Esophagus muscularis mucosa (tissue), 4 donors: ENCODE measurements around the gene EGFL8.

Experiments used
- EP300 ChIP-seq: sonication (generic); formaldehyde crosslinking; IDR thresholded peaks from one replicate; pipeline ENCODE4 v1.6.1; 2017; ENCODE audit warnings: antibody characterized with exemption
- POLR2A ChIP-seq: fragments of 450-650 bp; IDR thresholded peaks from one replicate; pipeline ENCODE4 v1.6.1; 2017; ENCODE audit warnings: antibody characterized with exemption, moderate library complexity, mild to moderate bottlenecking, low read depth
- POLR2AphosphoS5 ChIP-seq, 2 donors: sonication (generic); formaldehyde crosslinking; IDR thresholded peaks; one replicate each; pipeline ENCODE4 v1.6.1; 2017; ENCODE audit warnings: antibody characterized with exemption in 2 of 2
- TF ChIP-seq, protein P1 (sequence below), 3 experiments: fragments of 200-600 bp in 2 of 3; fragments of 450-650 bp in 1 of 3; sonication (generic) in 2 of 3; IDR thresholded peaks; one replicate each; pipeline ENCODE4 v1.5.1; 2017 to 2019; ENCODE audit warnings: antibody characterized with exemption in 3 of 3, mild to moderate bottlenecking in 2 of 3, moderate library complexity in 1 of 3

DNA sequence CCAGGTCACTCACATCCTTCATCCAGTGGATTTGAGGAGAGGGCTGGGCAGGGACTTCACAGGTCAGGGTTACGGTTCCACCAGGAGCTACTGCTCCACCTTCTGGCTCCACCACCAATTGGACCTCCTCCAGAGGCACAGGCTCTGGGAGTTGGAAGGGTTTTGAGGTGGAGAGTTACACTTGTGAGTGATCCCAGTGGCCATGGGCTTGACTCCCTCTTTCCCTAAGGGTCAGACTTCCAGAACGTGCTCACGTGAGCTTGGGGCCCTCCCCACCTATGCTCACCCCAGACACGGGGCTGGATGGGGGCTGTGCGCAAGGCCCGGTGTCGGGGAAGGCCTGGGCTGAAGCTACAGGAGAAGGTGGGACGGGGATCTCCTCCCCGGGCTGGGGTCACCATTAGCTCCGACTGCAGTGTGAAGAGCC lies 18.2 kb downstream of the EGFL8 start:
- TF ChIP-seq, protein P1, sequence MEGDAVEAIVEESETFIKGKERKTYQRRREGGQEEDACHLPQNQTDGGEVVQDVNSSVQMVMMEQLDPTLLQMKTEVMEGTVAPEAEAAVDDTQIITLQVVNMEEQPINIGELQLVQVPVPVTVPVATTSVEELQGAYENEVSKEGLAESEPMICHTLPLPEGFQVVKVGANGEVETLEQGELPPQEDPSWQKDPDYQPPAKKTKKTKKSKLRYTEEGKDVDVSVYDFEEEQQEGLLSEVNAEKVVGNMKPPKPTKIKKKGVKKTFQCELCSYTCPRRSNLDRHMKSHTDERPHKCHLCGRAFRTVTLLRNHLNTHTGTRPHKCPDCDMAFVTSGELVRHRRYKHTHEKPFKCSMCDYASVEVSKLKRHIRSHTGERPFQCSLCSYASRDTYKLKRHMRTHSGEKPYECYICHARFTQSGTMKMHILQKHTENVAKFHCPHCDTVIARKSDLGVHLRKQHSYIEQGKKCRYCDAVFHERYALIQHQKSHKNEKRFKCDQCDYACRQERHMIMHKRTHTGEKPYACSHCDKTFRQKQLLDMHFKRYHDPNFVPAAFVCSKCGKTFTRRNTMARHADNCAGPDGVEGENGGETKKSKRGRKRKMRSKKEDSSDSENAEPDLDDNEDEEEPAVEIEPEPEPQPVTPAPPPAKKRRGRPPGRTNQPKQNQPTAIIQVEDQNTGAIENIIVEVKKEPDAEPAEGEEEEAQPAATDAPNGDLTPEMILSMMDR (IDR thresholded peaks at IDR 0.05) = no peak
- TF ChIP-seq POLR2AphosphoS5 (IDR thresholded peaks at IDR 0.05) = no peak
- TF ChIP-seq EP300 = no peak
- no peak for TF ChIP-seq POLR2A
